HG02885 (cell line): ENCODE results near the gene GOLGA1.
A peak's percentile ranks its signal among the peaks of the same experiment; 100 is the strongest.
"Not testable (repeated sequence)": the region's sequence is repeated elsewhere in the genome, so short reads cannot be mapped to it uniquely, and the experiment has no call there.

Experiments used
- ATAC-seq: cut with Tn5 transposase; IDR thresholded peaks from one replicate; pipeline ENCODE4 v1.9.1; 2021; ENCODE audit warnings: mild to moderate bottlenecking; ENCODE audit not compliant: unreplicated experiment, poor library complexity

Gene GOLGA1

DNA sequence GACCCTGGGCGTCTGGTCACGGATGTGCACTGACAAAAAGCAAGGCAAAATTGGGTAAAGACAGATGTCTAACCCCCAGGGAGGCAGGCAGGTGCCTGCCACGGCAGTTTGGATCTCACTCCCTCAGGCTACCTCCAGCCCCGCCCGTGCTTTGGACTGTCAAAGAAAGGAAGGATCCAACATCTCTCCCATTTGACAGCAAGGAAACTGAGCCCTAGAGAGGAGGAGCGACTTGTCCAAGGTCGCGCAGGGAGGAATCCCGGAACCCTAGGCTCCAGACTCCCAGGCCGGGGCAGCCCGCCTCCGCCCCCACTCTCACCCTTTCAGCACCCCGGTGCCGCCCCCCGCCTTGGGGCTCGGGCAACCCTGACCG is 376 bp downstream of the GOLGA1 start:
- ATAC-seq: peak; percentile 19

DNA sequence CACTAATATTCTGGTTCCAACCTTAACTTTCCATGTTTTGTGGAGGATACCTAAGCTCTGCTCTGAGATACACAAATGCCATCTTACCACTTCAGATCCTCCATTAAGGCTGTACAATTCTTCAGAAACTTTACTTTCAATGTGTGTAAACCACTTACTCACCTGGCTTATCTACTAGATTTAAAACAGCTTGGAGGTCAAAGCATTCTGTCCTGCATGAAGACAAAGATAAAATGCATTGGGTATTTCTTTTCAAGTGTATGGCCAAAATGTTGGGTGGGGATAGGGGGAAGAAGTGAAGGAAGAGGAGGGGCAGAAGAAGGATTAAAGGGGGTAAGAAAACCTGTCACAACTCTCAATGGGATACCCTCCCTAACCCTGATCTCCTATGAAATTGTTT is 939 bp downstream of the GOLGA1 start:
- no peak for ATAC-seq

DNA sequence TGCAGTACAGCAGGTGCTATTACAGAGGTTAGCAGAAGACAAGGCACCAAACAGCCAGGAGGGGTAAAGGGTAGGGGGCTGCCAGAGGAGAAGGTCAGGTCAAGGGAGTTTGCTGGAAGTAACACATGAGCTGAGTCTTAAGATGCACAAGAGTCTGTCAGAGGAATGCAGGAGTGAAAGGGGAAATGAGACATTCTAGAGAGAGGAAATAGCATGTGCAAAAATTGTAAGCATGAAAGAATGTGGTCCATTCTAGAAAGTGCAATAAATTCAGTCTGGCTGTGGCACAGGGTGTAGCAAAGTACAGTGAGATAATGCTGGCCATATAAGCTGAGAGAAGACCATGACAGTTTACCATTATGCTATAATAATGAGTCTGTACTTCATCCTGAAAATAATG is 6.6 kb downstream of the GOLGA1 start:
- ATAC-seq: peak; percentile 64

DNA sequence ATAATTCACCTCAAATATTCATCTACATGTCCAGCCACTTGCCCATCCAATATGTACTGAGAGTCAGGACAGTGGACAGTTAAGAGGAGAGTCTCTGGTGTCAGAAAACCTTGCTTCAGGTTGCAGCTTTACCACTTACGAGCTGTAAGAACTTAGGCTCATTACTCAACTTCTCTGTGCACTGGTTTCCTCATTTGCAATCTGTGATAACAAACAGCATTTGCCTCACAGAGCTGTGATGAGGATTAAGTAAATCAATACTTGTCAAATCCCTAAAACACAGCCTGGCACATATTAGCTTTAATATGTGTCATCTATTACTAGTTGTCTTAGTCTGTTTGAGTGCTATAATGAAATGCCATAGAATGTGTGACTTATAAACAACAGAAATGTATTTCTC is 8.6 kb downstream of the GOLGA1 start:
- no peak for ATAC-seq

DNA sequence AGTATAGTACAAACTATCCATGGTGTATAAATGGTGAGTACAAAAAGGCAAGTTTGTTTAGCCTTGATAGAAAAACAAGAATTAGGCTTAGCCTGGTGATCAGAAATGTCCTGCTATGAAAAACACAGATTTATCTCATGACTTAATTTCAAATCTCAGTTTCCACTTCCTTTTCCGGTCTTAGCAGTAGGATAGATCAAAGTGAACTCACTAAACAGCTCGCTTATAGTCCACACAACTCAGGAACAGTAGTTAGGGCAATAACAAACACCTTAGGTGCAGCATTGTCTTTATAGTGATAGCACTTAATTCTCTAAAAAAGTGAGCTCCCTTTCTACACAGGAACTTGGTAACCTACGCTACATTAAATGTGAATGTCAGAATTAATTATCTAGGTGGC is 11.4 kb downstream of the GOLGA1 start:
- ATAC-seq: no peak

DNA sequence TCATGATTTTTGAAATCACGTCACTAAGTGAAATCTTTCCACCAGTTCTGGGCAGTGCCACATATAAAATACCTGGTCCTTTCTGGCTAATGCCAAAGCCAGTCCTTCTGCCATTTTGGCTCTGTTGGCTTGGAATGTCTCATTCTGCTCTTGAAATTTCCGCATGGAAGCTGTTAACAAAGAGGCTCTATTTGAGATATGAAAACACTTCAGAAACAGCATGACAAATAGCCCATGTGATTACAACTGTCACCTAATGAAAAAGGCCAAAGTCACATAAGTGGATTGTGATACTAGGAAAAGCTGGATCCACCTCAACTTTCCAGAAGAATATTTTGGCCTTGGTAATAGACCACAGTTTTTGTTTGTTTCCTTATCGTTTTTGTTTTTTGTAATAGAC is 12.8 kb downstream of the GOLGA1 start:
- no peak for ATAC-seq

DNA sequence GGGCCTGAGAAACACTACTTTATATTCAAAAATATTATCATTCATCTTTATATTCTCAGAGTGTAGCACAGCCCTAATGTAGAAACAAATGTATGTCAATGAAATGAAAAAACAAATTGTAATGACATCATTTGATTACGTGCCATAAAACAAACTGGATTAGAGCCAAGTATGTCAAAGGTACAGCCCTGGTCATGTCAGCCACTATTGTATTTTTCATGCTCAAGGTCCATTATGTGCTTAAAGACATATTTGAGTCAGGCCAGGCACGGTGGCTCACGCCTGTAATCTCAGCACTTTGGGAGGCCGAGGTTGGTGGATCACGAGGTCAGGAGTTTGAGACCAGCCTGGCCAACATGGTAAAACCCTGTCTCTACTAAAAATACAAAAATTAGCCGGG is 20.5 kb downstream of the GOLGA1 start:
- not testable (repeated sequence) for ATAC-seq

DNA sequence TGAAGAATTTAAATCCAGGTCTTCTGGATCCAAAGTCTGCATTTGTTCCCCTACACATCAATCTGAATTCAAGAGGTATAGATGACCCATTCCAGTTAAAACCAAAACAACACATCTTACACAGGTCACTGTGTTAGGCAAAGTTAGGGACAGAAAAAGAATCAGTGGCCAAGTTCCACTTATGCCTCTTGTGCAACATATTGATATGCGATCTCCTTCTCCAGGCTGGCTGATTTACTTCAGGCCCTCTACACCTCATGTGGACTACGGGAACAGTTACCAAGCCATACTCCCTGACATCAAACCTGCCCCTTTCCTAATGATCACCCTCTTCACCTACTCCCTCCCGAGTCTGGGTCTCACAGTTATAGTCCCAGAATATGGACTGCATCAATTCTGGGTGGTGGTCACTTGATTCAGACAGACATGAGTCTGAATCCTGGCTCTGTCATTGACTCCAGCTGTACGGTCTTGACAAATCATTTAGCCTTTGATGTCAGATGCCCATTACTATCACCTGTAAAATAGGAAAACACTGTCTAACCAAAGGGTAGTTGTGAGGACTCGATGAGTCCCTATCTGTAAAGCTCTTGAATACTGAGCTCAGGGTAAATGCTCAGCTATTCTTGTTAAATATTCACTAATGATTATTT is 26.0 kb downstream of the GOLGA1 start:
- no peak for ATAC-seq

DNA sequence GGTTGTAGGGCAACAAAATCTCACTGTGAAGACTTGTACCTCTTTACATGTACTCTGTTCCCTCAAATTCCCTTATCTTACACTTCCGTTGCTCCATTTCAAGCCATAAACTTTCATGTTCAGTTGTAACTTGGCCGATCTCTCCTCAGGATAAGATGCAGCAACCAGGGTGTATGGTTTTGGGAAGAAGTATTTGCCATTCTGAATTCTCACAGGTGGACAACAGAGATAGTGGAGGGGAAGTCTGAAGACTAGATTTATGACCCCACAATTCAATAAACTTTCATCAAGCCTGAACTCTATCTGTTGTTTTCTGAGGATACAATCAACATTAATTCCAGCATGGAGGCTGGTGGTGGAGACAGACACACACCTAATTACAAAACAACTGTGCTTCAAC is 27.5 kb downstream of the GOLGA1 start:
- ATAC-seq: no peak

DNA sequence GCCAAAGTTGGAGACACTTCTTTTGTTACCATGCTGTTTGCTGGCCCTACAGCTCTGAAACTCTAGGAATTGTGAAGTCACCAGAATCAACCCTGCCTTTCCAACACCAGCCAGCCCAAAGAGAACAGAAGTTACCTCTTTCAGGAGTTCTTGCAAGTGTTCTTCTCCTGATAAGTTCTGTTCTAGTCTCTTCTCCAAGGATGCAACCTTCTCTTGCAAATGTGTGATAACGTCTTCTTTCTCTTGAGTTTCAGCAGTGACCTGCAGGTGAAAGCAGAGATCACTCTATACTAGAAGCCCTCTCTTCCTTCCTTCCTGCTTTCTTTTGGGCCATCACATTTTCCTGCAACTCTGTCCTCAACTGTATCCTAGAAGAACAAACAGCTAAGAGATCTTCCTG is 29.1 kb downstream of the GOLGA1 start:
- ATAC-seq: no peak

DNA sequence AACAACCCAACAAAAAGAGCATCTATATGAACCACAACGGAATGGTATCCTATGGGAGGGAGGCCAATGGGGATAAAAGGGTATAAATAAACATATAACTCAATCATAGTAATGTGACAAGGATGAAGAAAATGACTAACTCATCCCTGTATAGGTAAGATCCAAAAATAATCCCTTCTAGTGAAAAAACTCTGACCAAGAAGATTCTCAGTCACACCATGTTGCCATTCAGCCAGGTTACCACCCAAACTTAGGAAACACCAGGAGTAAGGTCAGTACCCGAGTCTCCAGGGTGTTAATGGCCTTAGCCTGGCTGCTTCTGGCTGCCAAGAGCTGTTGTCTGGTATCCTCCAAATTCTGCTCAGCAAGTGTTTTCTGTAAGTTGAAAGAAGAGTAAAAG is 32.8 kb downstream of the GOLGA1 start:
- no peak for ATAC-seq

DNA sequence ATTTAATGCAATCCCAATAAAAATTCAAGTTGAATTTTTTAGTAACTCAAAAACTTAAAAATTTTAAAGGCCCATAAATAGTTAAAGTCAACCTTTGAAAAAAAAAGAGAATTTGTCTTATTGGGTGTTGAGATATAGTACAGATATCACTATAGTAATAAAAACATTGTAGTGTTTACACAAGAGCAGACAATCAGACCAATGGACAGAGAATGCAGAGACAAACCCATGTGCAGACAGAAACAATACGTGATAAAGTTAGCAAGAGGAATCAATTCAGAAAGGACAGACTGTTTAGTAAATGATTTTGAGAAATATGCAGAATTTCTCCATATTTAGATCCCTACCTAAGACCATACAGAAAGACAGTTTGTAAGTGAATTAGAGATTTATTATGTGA is 33.9 kb downstream of the GOLGA1 start:
- no peak for ATAC-seq

DNA sequence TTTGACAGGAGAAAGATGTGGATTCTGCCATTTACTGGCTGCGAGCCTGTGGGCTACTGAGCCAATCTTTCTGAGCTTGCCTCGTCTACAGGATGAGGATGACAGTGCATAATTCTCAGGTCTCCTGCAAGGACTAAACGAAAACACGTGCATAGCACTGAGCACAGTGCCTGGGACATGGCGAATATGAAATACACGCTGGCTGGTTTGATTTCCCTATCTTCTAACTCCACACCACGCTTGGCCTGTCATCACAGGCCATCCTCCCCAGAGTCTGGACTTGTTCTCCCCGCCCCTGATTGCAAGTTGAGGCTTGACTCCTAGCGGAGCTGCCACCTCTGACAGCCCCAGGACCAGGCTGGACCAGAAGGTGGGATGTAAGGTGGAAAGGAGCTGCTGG is 41.0 kb downstream of the GOLGA1 start:
- no peak for ATAC-seq

DNA sequence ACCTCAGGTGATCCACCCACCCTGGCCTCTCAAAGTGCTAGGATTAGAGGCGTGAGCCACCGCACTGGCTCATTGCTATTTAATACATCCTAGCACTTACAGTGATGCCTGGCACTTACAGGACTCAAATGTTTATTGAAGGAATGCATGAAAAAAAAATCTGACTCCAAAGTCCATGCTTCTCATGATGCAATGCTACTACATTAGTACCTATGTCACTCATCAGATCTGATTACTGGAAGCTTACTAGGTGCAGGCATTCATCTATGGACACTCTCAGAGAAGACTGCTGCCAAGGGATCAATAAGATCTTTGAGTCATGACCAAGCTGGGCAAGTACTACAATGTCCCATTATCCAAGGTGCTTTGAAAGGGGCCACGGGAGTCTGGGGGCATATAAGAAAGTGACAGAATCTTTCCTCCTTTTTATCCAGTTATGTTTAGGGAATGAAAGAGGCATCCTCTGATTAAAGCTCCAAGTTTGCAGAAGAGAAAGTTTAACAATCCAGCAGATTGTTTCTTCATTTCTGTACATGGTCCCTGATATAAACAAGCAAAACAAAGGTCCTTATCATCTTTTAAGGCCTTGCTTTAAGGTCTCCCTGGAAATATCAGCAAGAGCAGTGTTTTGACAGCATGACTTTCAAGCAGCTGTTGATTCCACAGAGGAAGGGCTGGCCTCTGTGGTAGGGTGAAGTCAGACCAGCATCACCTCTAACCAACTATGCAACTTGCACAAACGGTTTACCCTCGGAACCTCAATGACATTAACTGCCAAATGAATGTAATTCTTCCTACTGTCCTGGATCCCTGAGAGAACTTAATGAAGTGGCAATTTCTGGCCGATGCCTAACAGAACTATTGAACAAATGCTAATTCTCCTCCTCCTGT is 43.1 kb downstream of the GOLGA1 start:
- no peak for ATAC-seq

DNA sequence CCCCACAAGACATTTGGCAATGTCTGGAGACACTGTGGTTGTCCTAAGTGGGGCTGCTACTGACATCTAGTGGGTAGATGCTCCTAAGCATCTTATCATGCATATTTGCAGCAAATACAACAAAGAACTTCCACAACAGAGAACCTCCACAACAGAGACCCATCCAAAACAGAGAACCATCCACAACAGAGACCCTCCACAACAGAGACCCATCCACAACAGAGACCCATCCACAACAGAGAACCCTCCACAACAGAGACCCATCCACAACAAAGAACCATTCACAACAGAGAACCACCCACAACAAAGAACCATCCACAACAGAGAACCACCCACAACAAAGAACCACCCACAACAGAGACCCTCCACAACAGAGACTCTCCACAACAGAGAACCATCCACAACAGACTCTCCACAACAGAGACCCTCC is 46.1 kb downstream of the GOLGA1 start:
- no peak for ATAC-seq

DNA sequence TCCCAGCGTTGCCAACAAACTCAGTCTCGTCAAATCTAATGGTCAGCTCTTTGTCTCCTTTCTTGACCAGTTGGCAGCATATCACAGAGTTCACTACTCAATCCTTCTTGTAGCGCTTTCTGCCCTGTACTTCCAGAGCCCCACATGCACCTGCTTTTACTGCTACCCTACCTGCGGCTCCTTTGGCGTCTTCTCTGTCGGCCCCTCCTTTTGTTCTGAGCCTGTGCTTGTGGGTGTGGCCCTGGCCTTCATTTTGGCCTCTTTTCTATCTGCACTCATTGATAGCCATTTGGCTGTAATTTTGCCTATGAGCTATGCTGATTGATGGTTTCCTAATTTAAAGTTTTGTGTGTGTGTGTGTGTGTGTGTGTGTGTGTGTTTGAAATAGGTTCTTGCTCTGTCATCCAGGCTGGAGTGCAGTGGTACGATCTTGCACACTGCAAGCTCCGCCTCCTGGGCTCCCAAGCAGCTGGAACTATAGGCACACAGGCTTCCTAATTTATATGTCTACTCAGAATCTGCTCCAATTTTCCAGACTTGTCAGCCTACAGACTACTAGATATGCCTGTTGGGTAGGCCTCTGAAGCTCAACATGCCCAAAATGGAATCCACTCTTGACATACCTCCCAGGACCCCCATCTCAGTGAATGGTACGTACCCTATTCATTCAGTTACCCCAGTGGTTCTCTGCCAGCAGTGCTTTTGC is 46.7 kb downstream of the GOLGA1 start:
- no peak for ATAC-seq

DNA sequence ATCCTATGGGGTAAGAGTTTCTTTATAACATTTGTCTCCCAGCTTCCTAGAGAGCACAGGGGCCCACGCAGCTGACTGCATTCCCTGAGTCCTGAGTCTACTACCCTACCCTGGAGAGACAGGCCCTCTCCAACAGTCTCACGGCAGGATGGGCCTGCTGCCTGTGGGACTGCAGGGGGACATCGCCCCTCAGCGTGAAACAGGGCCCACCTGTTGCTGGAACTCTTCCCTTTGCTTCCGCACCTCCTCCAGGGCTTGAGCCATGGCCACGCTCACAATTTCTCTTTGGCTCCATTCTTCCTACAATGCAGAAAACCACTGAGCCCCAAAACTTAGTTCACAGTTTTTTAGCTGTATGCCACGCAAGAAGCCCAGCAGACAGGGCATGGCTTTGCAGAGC is 50.7 kb downstream of the GOLGA1 start:
- no peak for ATAC-seq

DNA sequence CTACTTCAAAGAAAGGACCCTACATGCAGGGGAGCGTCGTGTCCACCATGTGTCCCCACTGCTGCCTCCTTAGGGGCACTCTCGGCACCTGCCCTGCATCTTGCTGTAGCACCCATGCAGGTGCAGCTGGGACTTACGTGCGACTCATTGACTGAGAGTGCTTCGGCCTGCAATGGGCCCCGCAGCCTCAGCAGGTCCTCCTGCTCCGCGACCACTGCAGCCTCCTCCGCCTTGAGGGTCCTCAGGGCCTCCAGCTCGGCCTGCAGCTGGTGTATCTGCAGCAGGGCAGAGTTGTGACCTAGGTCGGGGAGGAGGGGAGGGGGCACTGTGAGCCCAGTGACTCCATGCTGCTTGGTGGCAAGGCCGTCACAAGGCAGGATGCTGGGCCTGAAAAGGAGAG is 51.9 kb downstream of the GOLGA1 start:
- no peak for ATAC-seq

DNA sequence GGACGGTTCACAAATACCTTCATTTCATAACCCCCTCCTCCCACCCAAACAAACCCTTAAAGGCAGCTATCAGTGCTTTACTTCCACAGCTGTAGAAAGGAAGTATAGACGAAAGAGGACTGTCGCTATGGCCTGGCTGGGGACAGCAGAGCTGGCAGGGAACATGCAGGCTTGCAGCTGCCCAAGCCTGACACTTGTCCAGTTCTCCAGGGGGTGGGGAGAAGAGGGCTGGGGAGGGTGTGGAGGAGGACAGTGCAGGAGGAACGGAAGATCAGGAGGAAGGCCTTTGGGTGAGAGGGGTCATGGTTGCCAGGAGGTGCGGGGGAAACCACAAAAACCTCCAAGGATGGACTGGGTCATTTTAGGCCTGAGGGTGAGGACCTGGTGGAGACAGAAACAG is 53.1 kb downstream of the GOLGA1 start:
- no peak for ATAC-seq

DNA sequence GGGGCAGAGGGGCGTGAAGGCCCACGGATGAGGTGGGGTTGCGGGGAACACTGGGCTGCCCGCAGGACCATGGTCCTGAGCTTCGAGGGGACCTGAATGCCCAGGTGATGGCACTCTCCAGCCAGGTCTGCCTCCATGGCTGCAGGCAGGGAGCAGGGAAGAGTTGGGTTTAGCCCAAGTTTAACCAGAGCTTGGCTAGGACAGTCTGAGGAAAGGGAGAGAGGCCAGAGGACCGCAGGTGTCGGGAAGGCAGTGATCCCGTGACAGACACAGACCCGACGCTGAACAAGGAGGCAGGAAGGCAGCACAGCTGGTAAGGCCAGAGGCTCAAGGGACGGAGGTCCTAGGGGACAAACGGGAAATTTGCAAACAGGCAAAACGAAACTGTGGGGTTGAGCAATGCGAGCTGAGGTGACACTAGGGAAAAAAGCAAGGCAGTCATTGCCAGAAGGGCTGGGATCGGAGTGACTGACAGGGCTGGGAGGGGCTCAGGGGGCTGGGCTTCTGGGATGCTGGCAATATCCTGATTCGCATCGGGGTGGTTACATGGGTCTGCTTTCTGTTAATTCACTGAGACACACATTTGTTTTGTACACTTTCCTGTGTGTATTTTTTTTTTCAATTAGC is 53.9 kb downstream of the GOLGA1 start:
- no peak for ATAC-seq

DNA sequence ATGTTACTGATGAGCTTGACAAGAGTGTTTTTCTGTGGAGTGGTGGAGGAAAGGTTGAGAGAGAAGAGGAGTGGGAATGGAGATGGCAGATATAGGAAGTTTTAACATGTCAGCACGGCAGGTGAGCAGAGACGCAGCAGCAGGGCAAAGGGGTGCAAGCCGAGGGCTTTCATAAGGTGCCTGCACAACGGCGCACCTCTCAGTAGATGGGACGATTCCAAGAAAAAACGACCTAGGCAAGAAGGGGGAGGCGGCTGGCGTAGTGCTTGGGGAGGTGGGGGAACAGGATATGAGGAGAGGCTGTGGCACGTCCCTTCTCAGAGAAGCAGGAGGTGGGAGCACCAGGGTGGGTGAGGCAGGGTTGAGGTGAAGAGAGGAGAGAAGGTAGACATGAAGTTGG is 54.4 kb downstream of the GOLGA1 start:
- ATAC-seq: no peak
